Amniotic epithelial cell (primary cell): ENCODE data around the gene THAP8.

Experiments
- DNase-seq: peaks from one replicate; pipeline ENCODE4 v3.0.0-alpha.2; 2010; ENCODE audit warnings: low read depth

The THAP8 gene

GRCh38 chr19:36054119-36054732, at the start of gene THAP8:
THAP8 (minus strand) TSS chr19:36054285; CDS start chr19:36054217, 68 bp downstream.
- peak; percentile 99 for DNase-seq

GRCh38 chr19:36103040-36103626, 49.0 kb upstream of the THAP8 start:
- no peak for DNase-seq

GRCh38 chr19:36101550-36102327, 47.7 kb upstream of the THAP8 start:
- DNase-seq = no peak

DNA sequence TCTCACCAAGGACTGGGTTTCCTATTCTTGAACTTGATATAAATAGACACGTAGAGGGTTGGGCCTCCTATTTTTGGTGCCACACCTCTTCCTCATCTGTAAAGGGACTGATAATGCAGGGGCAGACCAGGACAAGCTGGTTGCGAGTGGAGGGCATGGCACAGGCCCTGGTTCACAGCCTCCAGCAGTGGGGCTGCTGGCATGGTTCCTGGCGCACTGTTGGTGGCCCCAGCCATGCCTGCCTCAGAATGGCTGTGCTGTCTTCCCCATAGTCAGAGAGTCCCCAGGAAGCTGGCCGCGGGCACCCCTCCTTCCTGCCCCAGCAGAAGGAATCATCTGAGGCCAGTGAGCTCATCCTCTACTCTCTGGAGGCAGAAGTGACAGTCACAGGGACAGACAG, 46.4 kb upstream of the THAP8 start:
- DNase-seq = no peak

GRCh38 chr19:36099166-36099785, 45.2 kb upstream of the THAP8 start:
- DNase-seq = no peak

GRCh38 chr19:36097036-36097435, 43.0 kb upstream of the THAP8 start:
- no peak for DNase-seq

DNA sequence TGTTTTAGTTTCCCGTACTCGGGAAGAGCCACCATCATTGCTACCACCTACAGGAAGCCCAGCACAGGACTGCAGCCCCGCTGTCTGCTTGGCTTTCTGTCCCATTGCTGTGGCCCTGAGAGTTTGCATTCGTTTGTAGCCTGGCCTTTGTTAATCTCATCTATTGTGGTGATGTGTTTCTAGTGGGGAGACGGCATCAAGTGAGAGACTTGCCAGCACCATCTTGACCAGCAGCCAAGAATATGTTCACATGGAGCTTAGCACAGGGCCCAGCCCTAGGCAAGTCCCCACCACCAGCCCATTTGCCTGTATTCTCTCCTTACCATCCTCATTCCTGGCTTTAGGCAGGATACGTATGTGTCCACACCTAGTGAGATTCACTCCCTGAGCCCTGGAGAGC, 39.6 kb upstream of the THAP8 start:
- DNase-seq = no peak

- no peak for DNase-seq
These were observed 39.1 kb upstream of the THAP8 start for GRCh38 chr19:36093146-36093662.

- no peak for DNase-seq
These were observed 38.5 kb upstream of the THAP8 start for GRCh38 chr19:36092566-36092965.

DNA sequence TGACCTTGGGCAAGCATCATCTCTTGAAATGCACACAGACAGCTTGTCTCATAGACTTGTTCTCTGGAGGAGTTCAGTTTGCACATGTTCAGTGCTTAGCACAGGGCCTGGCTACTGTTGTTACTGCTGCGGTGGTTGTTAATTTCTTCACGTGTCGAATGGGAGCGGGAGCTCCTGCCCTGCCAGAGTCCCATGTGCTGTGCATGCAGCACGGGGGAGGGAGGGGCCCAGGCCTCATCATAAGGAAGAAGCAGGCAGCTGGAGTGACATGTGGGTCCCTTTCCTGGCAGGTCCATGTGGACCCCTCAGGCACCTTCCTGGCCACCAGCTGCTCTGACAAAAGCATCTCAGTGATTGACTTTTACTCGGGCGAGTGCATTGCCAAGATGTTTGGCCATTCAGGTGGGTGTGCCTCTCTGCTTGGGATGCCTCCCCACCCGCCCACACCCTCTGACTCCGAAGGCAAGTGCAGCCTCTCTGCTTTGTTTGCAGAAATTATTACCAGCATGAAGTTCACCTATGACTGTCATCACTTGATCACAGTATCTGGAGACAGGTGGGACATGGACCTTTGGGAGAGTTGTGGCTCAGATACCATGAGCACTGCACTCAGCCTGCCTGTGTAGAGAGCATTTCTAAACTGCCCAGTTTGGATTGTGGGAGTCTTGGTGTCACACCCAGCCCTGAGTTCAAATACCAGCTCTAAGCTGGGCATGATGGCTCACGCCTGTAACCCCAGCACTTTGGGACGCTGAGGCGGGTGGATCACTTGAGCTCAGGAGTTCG, 37.0 kb upstream of the THAP8 start:
- DNase-seq = no peak

DNA sequence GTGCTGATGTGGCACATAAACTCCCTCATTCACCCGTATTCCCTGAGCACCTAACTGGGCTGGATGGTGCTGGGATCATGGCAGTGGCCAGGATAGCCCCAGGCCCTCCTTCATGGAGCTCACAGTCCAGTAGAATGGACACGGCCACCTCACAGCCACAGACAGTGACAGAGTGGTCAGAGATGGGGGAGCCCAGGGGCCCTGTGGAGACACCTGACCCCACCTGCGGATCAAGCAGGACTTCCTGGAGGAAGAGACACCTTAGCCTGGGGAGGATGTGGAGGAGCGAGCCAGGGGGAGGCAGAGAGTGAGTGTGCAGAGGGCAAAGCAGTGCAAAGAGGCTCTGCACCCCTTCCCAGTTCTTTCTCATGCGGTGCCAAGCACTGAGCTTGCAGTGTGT, 35.8 kb upstream of the THAP8 start:
- no peak for DNase-seq

DNA sequence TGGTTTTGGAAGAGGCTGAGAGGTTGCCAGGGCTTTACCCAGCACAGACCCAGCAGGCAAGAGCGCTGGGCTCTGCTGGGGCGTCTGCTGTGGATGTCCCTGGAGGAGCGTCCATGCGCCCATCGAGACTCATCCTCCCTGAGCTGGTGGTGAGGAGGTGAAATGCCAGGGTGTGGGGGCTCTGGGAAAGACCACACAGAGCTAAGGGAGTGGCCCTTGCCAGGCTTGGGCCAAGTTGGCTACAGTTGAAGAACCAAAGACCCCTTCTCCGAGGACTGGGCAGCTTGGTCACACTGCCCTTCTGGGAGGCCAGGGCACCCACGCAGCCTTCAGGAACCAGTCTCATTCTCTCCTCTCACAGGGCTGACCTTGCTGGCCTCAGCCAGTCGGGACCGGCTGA, 32.2 kb upstream of the THAP8 start:
- DNase-seq = no peak

GRCh38 chr19:36084231-36085009, 30.3 kb upstream of the THAP8 start:
- no peak for DNase-seq

- DNase-seq = no peak
These were observed 28.8 kb upstream of the THAP8 start for GRCh38 chr19:36082916-36083315.

GRCh38 chr19:36081894-36082293, 27.8 kb upstream of the THAP8 start:
- no peak for DNase-seq

- no peak for DNase-seq
These were observed 27.3 kb upstream of the THAP8 start for GRCh38 chr19:36081385-36081784.

DNA sequence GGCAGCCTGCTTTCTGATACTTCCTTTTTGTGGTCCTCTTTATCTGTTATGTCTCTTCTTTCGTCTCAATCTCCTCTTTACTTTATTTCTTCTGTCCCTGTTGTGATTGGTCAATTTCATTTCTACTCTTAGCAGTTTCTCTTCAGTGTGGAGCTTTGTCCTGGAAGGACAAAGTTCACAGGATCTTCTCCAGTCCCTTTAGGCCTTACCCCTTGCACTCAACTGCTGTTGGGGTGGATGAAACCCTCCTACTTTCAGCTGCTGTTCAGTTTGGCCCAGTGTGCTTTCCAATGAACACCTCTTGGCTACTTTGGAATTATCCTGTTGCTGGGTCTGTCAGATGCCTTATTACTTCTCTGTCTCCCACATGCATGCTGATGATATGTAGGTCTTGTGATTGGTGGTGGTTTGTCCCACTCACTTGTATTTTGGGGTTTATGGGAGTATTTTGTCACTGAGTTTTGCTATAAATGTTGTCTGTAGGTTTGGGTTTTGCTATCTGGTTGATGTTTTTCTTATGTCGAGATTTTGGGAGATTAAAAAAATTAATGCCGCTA, 25.4 kb upstream of the THAP8 start:
- no peak for DNase-seq

- DNase-seq = no peak
These were observed 19.2 kb upstream of the THAP8 start for GRCh38 chr19:36073121-36073876.

DNA sequence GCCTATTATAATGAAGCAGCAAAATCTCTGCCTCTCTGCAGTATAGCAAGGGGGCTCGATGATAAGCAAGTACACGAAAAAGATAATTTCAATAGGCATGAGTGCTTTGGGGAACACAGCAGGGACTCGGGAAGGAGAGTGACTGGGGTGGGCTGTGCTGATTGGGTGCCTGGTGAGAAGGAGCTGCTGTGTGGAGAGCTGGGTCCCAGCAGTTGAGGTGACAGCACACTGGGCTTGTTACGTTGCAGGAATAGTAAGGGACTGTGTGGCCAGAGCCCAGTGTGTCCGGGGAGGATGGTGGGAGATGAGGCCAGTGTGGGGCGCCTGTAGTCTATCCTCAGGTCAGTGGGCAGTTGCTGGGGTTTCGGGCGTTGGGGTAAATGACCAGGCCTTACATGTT, 18.0 kb upstream of the THAP8 start:
- DNase-seq = no peak
